ENCODE measurements around the gene FBXO42. TPM values are rescaled to one million over a fixed set of nuclear protein-coding genes. Genes with fewer than 3 reads are reported as not detected.

The FBXO42 gene
- total and polyA plus RNA-seq, 9 of the 15 experiments (the other 6 are each of a cell fraction or from before 2014, with no cell fraction given) = 7.2 to 24.8 (median 17.4) TPM

- H4K20me1 ChIP-seq (replicated peaks; ENCODE audit: control insufficient read depth, insufficient read depth, low read length) = no peaks in the 10 kb centered on the region
- ChIA-PET POLR2A (interaction anchor here (0.6 to 1.7 kb wide), 6 partner anchors 12 to 648 kb away, joined by 3 to 7 read pairs (median 4); no protein-coding TSS in a partner anchor), CTCF (ENCODE audit: low intra/inter-chr PET ratio) (interaction anchor here (0.6 to 2.7 kb wide), 4 partner anchors 40 to 421 kb away, joined by 3 to 13 read pairs (median 5); no protein-coding TSS in a partner anchor)
- H2AFZ ChIP-seq (ENCODE audit: low read depth, low read length) = no peak overlapping the region
- H3K4me1 ChIP-seq (replicated peaks in 1 of 2; ENCODE audit: control insufficient read depth in 2 of 2, insufficient read depth in 2 of 2, low read length in 2 of 2) = peaks cover 26 to 49% of the 10 kb centered on the region in 2 experiments
- FAIRE-seq = no peak
- no peaks in the 10 kb centered on the region for H3K9me1 ChIP-seq (ENCODE audit: control insufficient read depth, insufficient read depth, low read length)
- no TSS peak for BruUV-seq (replicated peaks)
- WGBS (ENCODE audit: insufficient coverage, low coverage, missing lambda C conversion rate) = 51% methylated on average over 12 of the region's 12 CpGs
- in situ Hi-C loops (cut with MboI) = no loop called here
- no peak overlapping the region for H3K4me3 ChIP-seq
- intact Hi-C loops (cut with micrococcal nuclease) = loop anchor here (1.0 kb wide), 1 partner anchor 159 kb away; no protein-coding TSS in a partner anchor
- H3K27ac ChIP-seq (ENCODE audit: extremely low read depth, low read depth, low read length) = no peak overlapping the region
- no peaks in the 10 kb centered on the region for H3K36me3 ChIP-seq (ENCODE audit: control insufficient read depth, insufficient read depth, low read length)
- no peaks in the 10 kb centered on the region for H3K27me3 ChIP-seq (ENCODE audit: control insufficient read depth in 2 of 2, insufficient read depth in 2 of 2, low read length in 2 of 2)
- peaks cover 8% of the 10 kb centered on the region; the same call in 2 of the 3 replicates for H3K79me2 ChIP-seq (ENCODE audit: control insufficient read depth, insufficient read depth, low read length)
- ATAC-seq = peak; percentile 46
- H3K4me2 ChIP-seq (ENCODE audit: insufficient read depth, low read length) = peak overlapping the region; percentile 90; the same call in 1 of the 2 replicates
- no peaks in the 10 kb centered on the region for H3K9me3 ChIP-seq (replicated peaks; ENCODE audit: control insufficient read depth, insufficient read depth, low read depth, low read length)
- peak overlapping the region in 1 of 2 experiments; percentile 97; a peak in 3 of 4 replicates for H3K9ac ChIP-seq (ENCODE audit: insufficient read depth in 1 of 2, low read depth in 2 of 2, low read length in 2 of 2)
- DNase-seq (ENCODE audit: extremely low read depth in 1 of 4, low spot score in 3 of 4) = peak; percentile 42 to 76 (median 56)
- peak; percentile 72 to 83 (median 76) for TF ChIP-seq CTCF (IDR thresholded peaks at IDR 0.05 in 2 of 3, conservative IDR thresholded peaks at IDR 0.05 in 1 of 3; ENCODE audit: insufficient read depth in 2 of 3, low read depth in 1 of 3, low read length in 3 of 3)
- no peak for TF ChIP-seq GTF2A2 (tag; IDR thresholded peaks at IDR 0.05)
- peak; percentile 80; the same call in 1 of the 2 replicates for TF ChIP-seq ZBTB7A (IDR thresholded peaks at IDR 0.05; ENCODE audit: borderline replicate concordance, control insufficient read depth, low read depth, low read length)
- no peak for TF ChIP-seq CHD7 (IDR thresholded peaks at IDR 0.05; ENCODE audit: low read depth, low read length)
- no peak for TF ChIP-seq CCAR2 (IDR thresholded peaks at IDR 0.05; ENCODE audit: low read depth, low read length)
- TF ChIP-seq SPI1 (IDR thresholded peaks at IDR 0.05; ENCODE audit: borderline replicate concordance, low read depth, low read length) = 0 out of 2 replicates have a peak, but pooled peaks have one; percentile 10
- no peak for TF ChIP-seq TAF9B (IDR thresholded peaks at IDR 0.05; ENCODE audit: partially characterized antibody)
Observed at GRCh38 chr1:16204634-16205333, 147.5 kb downstream of the FBXO42 start.

All from K562 (cell line).